ENCODE measurements around the gene MMP19. TPM values are rescaled to one million over a fixed set of nuclear protein-coding genes. Genes with fewer than 3 reads are reported as not detected.

The MMP19 gene
- total RNA-seq, 2 donors from 2014 or later = 0.40 to 2.1 TPM

DNA sequence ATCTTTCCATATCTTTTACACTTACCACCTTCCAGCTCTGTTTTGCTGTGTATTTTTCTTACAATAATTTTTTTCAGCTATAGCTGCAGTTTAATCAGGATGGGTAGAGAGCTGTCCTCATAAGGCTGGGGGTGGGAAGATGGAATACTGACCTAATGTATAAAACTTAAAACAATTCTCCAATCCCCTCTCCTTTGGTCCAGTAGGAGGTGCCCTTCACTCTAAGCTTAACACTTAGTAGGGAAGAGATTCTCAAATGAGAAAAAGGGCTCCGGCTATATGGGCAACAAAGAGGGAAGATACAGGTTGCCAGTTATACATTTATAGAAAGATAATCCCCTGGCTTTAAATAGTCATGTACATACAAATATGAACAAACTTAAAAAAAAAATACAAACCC is 22.1 kb downstream of the MMP19 start:
- Histone ChIP-seq H3K4me3 (ENCODE audit: low read length) (no peak overlapping the region), H3K36me3 (ENCODE audit: control insufficient read depth, insufficient read depth, low read length) (peaks cover 63% of the 10 kb centered on the region), H3K27ac (ENCODE audit: low read depth, low read length) (no peak overlapping the region), H3K4me1 (ENCODE audit: control insufficient read depth, insufficient read depth, low read length) (peaks cover 4% of the 10 kb centered on the region), H3K27me3 (ENCODE audit: control insufficient read depth, insufficient read depth, low read length, poor library complexity, severe bottlenecking) (no peaks in the 10 kb centered on the region), H3K9ac (ENCODE audit: extremely low read depth, low read length, poor library complexity, severe bottlenecking) (no peak overlapping the region), H3K9me3 (ENCODE audit: control insufficient read depth, low read length) (no peaks in the 10 kb centered on the region)
- peak; percentile 47 for DNase-seq
- 100% methylated on average over 1 of the region's 1 CpG; no CpG with 5 or more reads in 1 of the 2 experiments for WGBS, 2 experiments (ENCODE audit: insufficient coverage in 1 of 2, insufficient read length in 1 of 2)
- peaks cover 46% of the 10 kb centered on the region for H3K36me3 Mint-ChIP-seq (ENCODE audit: low read depth)
- no peak overlapping the region for H3K4me3 Mint-ChIP-seq
- H3K27me3 Mint-ChIP-seq (ENCODE audit: insufficient read depth) = no peaks in the 10 kb centered on the region
- H3K9me3 Mint-ChIP-seq = no peaks in the 10 kb centered on the region
- TF ChIP-seq, protein P1, sequence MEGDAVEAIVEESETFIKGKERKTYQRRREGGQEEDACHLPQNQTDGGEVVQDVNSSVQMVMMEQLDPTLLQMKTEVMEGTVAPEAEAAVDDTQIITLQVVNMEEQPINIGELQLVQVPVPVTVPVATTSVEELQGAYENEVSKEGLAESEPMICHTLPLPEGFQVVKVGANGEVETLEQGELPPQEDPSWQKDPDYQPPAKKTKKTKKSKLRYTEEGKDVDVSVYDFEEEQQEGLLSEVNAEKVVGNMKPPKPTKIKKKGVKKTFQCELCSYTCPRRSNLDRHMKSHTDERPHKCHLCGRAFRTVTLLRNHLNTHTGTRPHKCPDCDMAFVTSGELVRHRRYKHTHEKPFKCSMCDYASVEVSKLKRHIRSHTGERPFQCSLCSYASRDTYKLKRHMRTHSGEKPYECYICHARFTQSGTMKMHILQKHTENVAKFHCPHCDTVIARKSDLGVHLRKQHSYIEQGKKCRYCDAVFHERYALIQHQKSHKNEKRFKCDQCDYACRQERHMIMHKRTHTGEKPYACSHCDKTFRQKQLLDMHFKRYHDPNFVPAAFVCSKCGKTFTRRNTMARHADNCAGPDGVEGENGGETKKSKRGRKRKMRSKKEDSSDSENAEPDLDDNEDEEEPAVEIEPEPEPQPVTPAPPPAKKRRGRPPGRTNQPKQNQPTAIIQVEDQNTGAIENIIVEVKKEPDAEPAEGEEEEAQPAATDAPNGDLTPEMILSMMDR (conservative IDR thresholded peaks at IDR 0.05) = peak; percentile 68
- H3K27ac Mint-ChIP-seq = no peak overlapping the region
- peaks cover 18% of the 10 kb centered on the region for H3K4me1 Mint-ChIP-seq

DNA sequence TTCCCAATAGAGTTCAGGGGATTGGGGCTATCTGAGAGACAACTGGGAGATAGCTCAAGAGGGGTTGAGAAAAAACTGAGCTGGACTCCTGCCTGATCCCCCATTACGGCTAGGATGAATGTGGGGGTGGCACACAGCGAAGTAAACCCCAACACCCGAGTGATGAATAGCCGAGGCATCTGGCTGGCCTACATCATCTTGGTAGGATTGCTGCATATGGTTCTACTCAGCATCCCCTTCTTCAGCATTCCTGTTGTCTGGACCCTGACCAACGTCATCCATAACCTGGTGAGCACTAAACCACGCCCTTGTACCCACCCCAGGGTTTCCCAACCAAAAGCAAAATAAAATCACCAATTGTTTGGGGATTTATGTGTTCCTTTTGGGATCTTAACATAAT is 23.9 kb downstream of the MMP19 start:
- Histone ChIP-seq H3K27ac (ENCODE audit: low read depth, low read length) (no peak overlapping the region), H3K9ac (ENCODE audit: extremely low read depth, low read length, poor library complexity, severe bottlenecking) (peak overlapping the region; percentile 42)
- H3K9me3 Mint-ChIP-seq = no peaks in the 10 kb centered on the region

DNA sequence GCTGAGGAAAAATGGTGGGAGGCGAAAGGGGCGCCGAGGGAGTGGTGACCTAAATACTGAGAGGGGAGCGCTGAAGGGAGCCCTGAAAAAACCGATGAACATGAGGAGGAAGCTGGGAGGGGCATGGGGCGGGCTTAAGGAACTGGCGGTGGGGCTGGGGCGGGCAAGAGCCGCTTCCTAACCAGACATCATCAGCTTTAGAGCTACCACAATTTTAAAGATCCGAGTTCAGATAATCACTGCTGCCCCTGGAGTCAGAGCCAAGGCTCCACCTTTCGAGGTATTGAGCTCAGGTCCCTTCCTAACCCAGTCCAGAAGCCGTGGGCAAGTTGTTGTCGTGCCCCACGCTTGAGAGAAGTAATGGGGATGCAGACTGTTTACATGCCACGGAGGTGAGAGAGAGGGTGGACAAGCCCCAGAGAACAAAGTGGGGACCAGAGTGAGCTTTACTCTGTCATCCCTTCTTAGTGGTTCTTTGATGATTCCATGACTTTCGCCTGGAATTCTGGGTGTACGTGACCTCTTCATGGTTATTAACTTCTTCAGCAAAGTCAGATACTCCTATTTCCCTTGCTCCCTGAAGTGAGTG is 24.5 kb downstream of the MMP19 start:
- WGBS, 2 experiments (ENCODE audit: insufficient coverage in 1 of 2, insufficient read length in 1 of 2) = 3% methylated on average over 16 to 17 of the region's 17 CpGs
- Mint-ChIP-seq H3K4me3 (no peak overlapping the region), H3K36me3 (ENCODE audit: low read depth) (peaks cover 42% of the 10 kb centered on the region), H3K27me3 (ENCODE audit: insufficient read depth) (no peaks in the 10 kb centered on the region), H3K9me3 (no peaks in the 10 kb centered on the region), H3K27ac (no peak overlapping the region), H3K4me1 (peaks cover 19% of the 10 kb centered on the region)
- H3K27me3 ChIP-seq (ENCODE audit: control insufficient read depth, insufficient read depth, low read length, poor library complexity, severe bottlenecking) = no peaks in the 10 kb centered on the region
- no peak for DNase-seq
- H3K4me1 ChIP-seq (ENCODE audit: control insufficient read depth, insufficient read depth, low read length) = peaks cover 4% of the 10 kb centered on the region
- TF ChIP-seq, protein P1 (conservative IDR thresholded peaks at IDR 0.05) = no peak
- H3K36me3 ChIP-seq (ENCODE audit: control insufficient read depth, insufficient read depth, low read length) = peaks cover 66% of the 10 kb centered on the region
- no peak overlapping the region for H3K27ac ChIP-seq (ENCODE audit: low read depth, low read length)
- peak overlapping the region; percentile 42 for H3K9ac ChIP-seq (ENCODE audit: extremely low read depth, low read length, poor library complexity, severe bottlenecking)
- H3K9me3 ChIP-seq (ENCODE audit: control insufficient read depth, low read length) = no peaks in the 10 kb centered on the region
- peak overlapping the region; percentile 99 for H3K4me3 ChIP-seq (ENCODE audit: low read length)

More for the DNA sequence above, 23.9 kb downstream of the MMP19 start:
- Mint-ChIP-seq H3K27ac (peak overlapping the region; percentile 39), H3K4me3 (no peak overlapping the region), H3K4me1 (peaks cover 18% of the 10 kb centered on the region), H3K36me3 (ENCODE audit: low read depth) (peaks cover 44% of the 10 kb centered on the region), H3K27me3 (ENCODE audit: insufficient read depth) (no peaks in the 10 kb centered on the region)
- Histone ChIP-seq H3K36me3 (ENCODE audit: control insufficient read depth, insufficient read depth, low read length) (peaks cover 66% of the 10 kb centered on the region), H3K4me3 (ENCODE audit: low read length) (peak overlapping the region; percentile 99), H3K9me3 (ENCODE audit: control insufficient read depth, low read length) (no peaks in the 10 kb centered on the region), H3K4me1 (ENCODE audit: control insufficient read depth, insufficient read depth, low read length) (peaks cover 4% of the 10 kb centered on the region), H3K27me3 (ENCODE audit: control insufficient read depth, insufficient read depth, low read length, poor library complexity, severe bottlenecking) (no peaks in the 10 kb centered on the region)
- TF ChIP-seq, protein P1 (conservative IDR thresholded peaks at IDR 0.05) = no peak
- 93 to 100% methylated on average over 3 to 6 of the region's 6 CpGs for WGBS, 2 experiments (ENCODE audit: insufficient coverage in 1 of 2, insufficient read length in 1 of 2)
- peak; percentile 30 for DNase-seq
